Measurements from ENCODE around the gene CIAO2B. TPM values are rescaled to one million over a fixed set of nuclear protein-coding genes. Genes with fewer than 3 reads are reported as not detected.

CIAO2B gene
- polyA plus RNA-seq, 1 donor from 2014 or later = 339 TPM

DNA sequence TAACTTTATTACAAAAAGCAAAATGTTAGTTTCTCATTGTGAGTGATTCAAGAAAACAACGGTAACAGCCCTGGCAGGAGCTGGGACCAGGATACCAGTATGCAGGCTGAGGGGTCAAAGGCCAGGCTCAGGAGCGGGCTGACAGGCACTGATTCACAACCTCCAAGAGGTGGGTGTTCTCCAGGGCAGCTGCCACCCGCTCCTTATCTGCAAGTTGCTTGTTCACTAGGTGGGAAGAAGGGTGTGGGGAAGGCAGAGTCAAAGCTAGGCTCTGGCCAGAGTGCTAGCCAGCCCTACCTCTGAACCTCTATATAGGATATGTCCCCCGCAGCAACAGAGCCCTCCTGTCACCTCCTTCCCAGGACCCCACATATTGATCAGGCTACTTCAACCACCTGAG lies 2.1 kb downstream of the CIAO2B start:
- no peaks in the 10 kb centered on the region for H4K20me1 ChIP-seq (ENCODE audit: insufficient read depth)
- no peaks in the 10 kb centered on the region for H3K9me3 ChIP-seq (ENCODE audit: low read length)
- H3K9ac ChIP-seq (ENCODE audit: low read length) = no peak overlapping the region
- H3K79me2 ChIP-seq (replicated peaks; ENCODE audit: insufficient read depth, low read length) = peaks cover 10% of the 10 kb centered on the region
- H3K27ac ChIP-seq (ENCODE audit: low read length) = no peak overlapping the region
- no peaks in the 10 kb centered on the region for H3K27me3 ChIP-seq (ENCODE audit: insufficient read depth, low read depth, low read length)
- TF ChIP-seq, protein P1, sequence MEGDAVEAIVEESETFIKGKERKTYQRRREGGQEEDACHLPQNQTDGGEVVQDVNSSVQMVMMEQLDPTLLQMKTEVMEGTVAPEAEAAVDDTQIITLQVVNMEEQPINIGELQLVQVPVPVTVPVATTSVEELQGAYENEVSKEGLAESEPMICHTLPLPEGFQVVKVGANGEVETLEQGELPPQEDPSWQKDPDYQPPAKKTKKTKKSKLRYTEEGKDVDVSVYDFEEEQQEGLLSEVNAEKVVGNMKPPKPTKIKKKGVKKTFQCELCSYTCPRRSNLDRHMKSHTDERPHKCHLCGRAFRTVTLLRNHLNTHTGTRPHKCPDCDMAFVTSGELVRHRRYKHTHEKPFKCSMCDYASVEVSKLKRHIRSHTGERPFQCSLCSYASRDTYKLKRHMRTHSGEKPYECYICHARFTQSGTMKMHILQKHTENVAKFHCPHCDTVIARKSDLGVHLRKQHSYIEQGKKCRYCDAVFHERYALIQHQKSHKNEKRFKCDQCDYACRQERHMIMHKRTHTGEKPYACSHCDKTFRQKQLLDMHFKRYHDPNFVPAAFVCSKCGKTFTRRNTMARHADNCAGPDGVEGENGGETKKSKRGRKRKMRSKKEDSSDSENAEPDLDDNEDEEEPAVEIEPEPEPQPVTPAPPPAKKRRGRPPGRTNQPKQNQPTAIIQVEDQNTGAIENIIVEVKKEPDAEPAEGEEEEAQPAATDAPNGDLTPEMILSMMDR (IDR thresholded peaks at IDR 0.05; ENCODE audit: poor library complexity, severe bottlenecking) = no peak
- TF ChIP-seq EZH2 (IDR thresholded peaks at IDR 0.05; ENCODE audit: borderline replicate concordance, insufficient read depth, low read length, poor library complexity, severe bottlenecking) (no peak), SMC3 (conservative IDR thresholded peaks at IDR 0.05; ENCODE audit: poor library complexity) (no peak), MXI1 (conservative IDR thresholded peaks at IDR 0.05; ENCODE audit: poor library complexity, severe bottlenecking) (no peak), RAD21 (conservative IDR thresholded peaks at IDR 0.05) (no peak), TAF1 (IDR thresholded peaks at IDR 0.05; ENCODE audit: low read depth) (no peak), POLR2AphosphoS5 (IDR thresholded peaks at IDR 0.05) (no peak)
- no peaks in the 10 kb centered on the region for H3K36me3 ChIP-seq (ENCODE audit: insufficient read depth, low read length)
- H3K4me2 ChIP-seq (ENCODE audit: low read length) = no peak overlapping the region
- no peaks in the 10 kb centered on the region for H3F3A ChIP-seq (ENCODE audit: insufficient read depth, low read length, poor library complexity, severe bottlenecking)
- H3K4me3 ChIP-seq (ENCODE audit: low read length) = peak overlapping the region; percentile 99
- H2AFZ ChIP-seq (ENCODE audit: low read depth, low read length) = no peak overlapping the region
- H3K9me2 ChIP-seq (ENCODE audit: insufficient read depth, low read length) = no peaks in the 10 kb centered on the region

GRCh38 chr16:66931665-66932064 lies 2.5 kb downstream of the CIAO2B start:
- no peak overlapping the region for H3K27ac ChIP-seq (ENCODE audit: low read length)
- H3K4me2 ChIP-seq (ENCODE audit: low read length) = no peak overlapping the region
- H4K20me1 ChIP-seq (ENCODE audit: insufficient read depth) = no peaks in the 10 kb centered on the region
- no peaks in the 10 kb centered on the region for H3K36me3 ChIP-seq (ENCODE audit: insufficient read depth, low read length)
- no peaks in the 10 kb centered on the region for H3K27me3 ChIP-seq (ENCODE audit: insufficient read depth, low read depth, low read length)
- H3K79me2 ChIP-seq (replicated peaks; ENCODE audit: insufficient read depth, low read length) = peaks cover 10% of the 10 kb centered on the region
- no peaks in the 10 kb centered on the region for H3K9me2 ChIP-seq (ENCODE audit: insufficient read depth, low read length)
- no peak overlapping the region for H3K4me3 ChIP-seq (ENCODE audit: low read length)
- no peak overlapping the region for H2AFZ ChIP-seq (ENCODE audit: low read depth, low read length)
- TF ChIP-seq EZH2 (IDR thresholded peaks at IDR 0.05; ENCODE audit: borderline replicate concordance, insufficient read depth, low read length, poor library complexity, severe bottlenecking) = no peak
- TF ChIP-seq, protein P2, sequence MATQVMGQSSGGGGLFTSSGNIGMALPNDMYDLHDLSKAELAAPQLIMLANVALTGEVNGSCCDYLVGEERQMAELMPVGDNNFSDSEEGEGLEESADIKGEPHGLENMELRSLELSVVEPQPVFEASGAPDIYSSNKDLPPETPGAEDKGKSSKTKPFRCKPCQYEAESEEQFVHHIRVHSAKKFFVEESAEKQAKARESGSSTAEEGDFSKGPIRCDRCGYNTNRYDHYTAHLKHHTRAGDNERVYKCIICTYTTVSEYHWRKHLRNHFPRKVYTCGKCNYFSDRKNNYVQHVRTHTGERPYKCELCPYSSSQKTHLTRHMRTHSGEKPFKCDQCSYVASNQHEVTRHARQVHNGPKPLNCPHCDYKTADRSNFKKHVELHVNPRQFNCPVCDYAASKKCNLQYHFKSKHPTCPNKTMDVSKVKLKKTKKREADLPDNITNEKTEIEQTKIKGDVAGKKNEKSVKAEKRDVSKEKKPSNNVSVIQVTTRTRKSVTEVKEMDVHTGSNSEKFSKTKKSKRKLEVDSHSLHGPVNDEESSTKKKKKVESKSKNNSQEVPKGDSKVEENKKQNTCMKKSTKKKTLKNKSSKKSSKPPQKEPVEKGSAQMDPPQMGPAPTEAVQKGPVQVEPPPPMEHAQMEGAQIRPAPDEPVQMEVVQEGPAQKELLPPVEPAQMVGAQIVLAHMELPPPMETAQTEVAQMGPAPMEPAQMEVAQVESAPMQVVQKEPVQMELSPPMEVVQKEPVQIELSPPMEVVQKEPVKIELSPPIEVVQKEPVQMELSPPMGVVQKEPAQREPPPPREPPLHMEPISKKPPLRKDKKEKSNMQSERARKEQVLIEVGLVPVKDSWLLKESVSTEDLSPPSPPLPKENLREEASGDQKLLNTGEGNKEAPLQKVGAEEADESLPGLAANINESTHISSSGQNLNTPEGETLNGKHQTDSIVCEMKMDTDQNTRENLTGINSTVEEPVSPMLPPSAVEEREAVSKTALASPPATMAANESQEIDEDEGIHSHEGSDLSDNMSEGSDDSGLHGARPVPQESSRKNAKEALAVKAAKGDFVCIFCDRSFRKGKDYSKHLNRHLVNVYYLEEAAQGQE (IDR thresholded peaks at IDR 0.05; ENCODE audit: borderline replicate concordance) = no peak
- TF ChIP-seq EP300 (conservative IDR thresholded peaks at IDR 0.05; ENCODE audit: poor library complexity, severe bottlenecking) = no peak
- TF ChIP-seq, protein P1 (IDR thresholded peaks at IDR 0.05; ENCODE audit: poor library complexity, severe bottlenecking) = no peak
- no peak for TF ChIP-seq POLR2AphosphoS5 (IDR thresholded peaks at IDR 0.05)
- no peak for TF ChIP-seq RAD21 (conservative IDR thresholded peaks at IDR 0.05)
- TF ChIP-seq TAF1 (IDR thresholded peaks at IDR 0.05; ENCODE audit: low read depth) = no peak
- TF ChIP-seq MXI1 (conservative IDR thresholded peaks at IDR 0.05; ENCODE audit: poor library complexity, severe bottlenecking) = no peak
- no peak for TF ChIP-seq SMC3 (conservative IDR thresholded peaks at IDR 0.05; ENCODE audit: poor library complexity)
- H3F3A ChIP-seq (ENCODE audit: insufficient read depth, low read length, poor library complexity, severe bottlenecking) = no peaks in the 10 kb centered on the region
- no peaks in the 10 kb centered on the region for H3K9me3 ChIP-seq (ENCODE audit: low read length)
- H3K9ac ChIP-seq (ENCODE audit: low read length) = no peak overlapping the region
